Transverse colon (tissue), 4 donors: Measurements from ENCODE around the gene DGKH.

Experiments used
- CTCF ChIP-seq, 5 experiments: fragments of 200-600 bp in 3 of 5; fragments of 450-650 bp in 2 of 5; sonication (generic) in 3 of 5; IDR thresholded peaks; 1 replicate in 2 of 5; 2 replicates in 3 of 5; pipeline ENCODE4 v1.5.1; 2016 to 2017; ENCODE audit warnings: antibody characterized with exemption in 5 of 5, inconsistent platforms in 3 of 5, mild to moderate bottlenecking in 2 of 5, moderate library complexity in 1 of 5
- EP300 ChIP-seq: sonication (generic); formaldehyde crosslinking; IDR thresholded peaks from one replicate; pipeline ENCODE4 v1.6.1; 2017; ENCODE audit warnings: antibody characterized with exemption, low read depth
- POLR2A ChIP-seq: fragments of 450-650 bp; IDR thresholded peaks from one replicate; pipeline ENCODE4 v1.6.1; 2016; ENCODE audit warnings: antibody characterized with exemption, mild to moderate bottlenecking, moderate library complexity
- POLR2AphosphoS5 ChIP-seq, 3 donors: sonication (generic); formaldehyde crosslinking; IDR thresholded peaks; one replicate each; pipeline ENCODE4 v1.6.1; 2016; ENCODE audit warnings: antibody characterized with exemption in 3 of 3

GRCh38 chr13:42040730-42041010 is 7.8 kb upstream of the DGKH start:
- TF ChIP-seq CTCF (IDR thresholded peaks at IDR 0.05): no peak
- no peak for TF ChIP-seq POLR2A
- no peak for TF ChIP-seq EP300
- no peak for TF ChIP-seq POLR2AphosphoS5 (IDR thresholded peaks at IDR 0.05)
